ENCODE data around the gene TMEM178B.
"Not testable (repeated sequence)": the region's sequence is repeated elsewhere in the genome, so short reads cannot be mapped to it uniquely, and the experiment has no call there.

TMEM178B gene

DNA sequence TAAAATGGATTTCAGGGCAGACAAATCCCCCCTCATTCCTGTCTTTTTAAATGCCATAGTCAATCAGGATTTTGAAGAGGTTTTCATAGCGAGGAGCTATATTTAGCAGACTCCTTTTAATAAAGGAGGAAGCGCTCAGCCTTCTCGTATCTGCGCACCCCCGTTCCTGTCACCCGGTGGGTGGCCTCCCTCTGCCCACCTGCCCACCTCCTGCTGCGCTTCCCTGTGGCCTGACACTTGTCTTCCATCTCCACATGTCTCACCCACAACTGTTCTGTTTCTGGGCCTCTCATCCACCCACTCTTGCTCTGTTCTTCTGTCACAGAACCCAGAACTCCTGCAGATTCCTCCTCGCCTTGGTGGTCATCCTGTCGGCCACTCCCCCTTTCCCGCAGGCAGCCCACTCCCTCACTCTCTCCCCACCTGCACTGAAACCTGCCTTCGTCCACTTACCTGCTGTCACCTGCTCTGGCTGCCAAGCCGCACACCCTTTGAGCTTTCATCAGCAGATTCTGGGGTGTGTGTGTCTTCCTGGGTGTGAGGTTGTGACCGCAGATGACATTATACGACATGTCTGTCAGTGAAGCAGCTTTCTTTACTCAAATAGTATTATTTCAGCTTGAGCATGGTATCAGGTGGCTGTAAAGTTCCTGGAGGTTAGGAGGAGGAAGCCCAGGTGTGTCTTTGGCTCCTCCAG, 313.8 kb downstream of the TMEM178B start:
- no peak overlapping the region for H3K9ac ChIP-seq (ENCODE audit: low read depth, low read length)
- no peaks in the 10 kb centered on the region for H3K36me3 ChIP-seq (ENCODE audit: insufficient read depth, low read length)
- no peak overlapping the region for H3K4me2 ChIP-seq (ENCODE audit: low read length)
- no peaks in the 10 kb centered on the region for H3K27me3 ChIP-seq (ENCODE audit: control insufficient read depth, insufficient read depth, low read length)
- H3K4me3 ChIP-seq (ENCODE audit: low read length) = no peak overlapping the region
- no peaks in the 10 kb centered on the region for H3K4me1 ChIP-seq (ENCODE audit: control insufficient read depth, insufficient read depth, low read length)
- H3K9me3 ChIP-seq (replicated peaks; ENCODE audit: low read length) = no peaks in the 10 kb centered on the region

DNA sequence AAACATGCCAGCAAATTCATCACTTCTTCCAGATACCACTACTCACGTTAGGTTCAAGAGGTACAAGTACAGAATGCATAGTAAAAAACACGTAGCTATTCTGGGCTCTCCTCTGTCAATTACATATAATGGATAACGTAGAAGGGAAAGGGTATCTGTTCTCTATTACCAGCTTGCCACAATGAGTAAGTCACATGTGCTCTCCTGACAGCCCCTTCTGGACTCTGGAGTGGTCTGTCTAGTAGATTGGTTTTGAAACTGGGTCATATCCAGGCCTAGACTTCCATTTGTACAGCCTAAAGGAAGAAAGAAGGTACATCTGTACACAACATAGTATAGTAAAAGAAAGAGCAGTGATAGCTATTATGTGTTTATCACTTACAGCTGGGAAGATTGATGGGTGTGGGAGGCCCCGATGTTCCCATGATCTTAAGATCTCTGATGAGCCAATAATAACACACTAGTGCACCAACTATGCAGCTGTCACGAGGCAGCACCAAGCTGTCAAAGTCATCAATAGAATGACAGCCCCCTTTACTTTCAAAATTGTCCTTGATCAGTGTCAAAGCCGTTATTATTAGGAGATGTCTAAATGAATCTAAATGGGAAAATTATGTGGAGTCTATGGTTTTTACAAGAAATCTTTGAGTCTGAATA, 315.4 kb downstream of the TMEM178B start:
- H3K4me3 ChIP-seq (ENCODE audit: low read length) = no peak overlapping the region
- H3K9ac ChIP-seq (ENCODE audit: low read depth, low read length) = no peak overlapping the region
- H3K4me2 ChIP-seq (ENCODE audit: low read length) = no peak overlapping the region
- no peaks in the 10 kb centered on the region for H3K9me3 ChIP-seq (replicated peaks; ENCODE audit: low read length)
- H3K36me3 ChIP-seq (ENCODE audit: insufficient read depth, low read length) = no peaks in the 10 kb centered on the region
- no peaks in the 10 kb centered on the region for H3K27me3 ChIP-seq (ENCODE audit: control insufficient read depth, insufficient read depth, low read length)
- H3K4me1 ChIP-seq (ENCODE audit: control insufficient read depth, insufficient read depth, low read length) = no peaks in the 10 kb centered on the region

DNA sequence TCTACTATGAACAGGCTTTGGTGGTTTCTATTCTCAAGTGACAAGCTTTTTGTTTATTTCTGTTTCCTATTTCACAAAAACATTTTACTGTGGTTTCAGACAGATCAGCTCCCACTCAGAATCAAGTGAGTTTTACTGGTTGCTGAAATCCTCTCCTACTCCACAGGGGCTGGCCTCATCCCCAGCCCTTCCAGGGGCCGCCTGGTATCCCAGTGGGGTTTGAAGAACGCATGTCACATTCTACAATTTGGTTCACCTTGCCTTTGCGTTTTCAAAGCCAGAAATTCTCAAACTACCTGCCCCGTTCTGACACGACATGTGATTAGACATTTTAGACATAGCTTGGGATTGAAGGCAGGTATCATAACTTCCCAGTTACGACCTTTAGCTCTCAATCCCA, 316.5 kb downstream of the TMEM178B start:
- Histone ChIP-seq H3K4me1 (ENCODE audit: control insufficient read depth, insufficient read depth, low read length) (no peaks in the 10 kb centered on the region), H3K4me3 (ENCODE audit: low read length) (no peak overlapping the region), H3K9me3 (replicated peaks; ENCODE audit: low read length) (no peaks in the 10 kb centered on the region), H3K9ac (ENCODE audit: low read depth, low read length) (no peak overlapping the region), H3K36me3 (ENCODE audit: insufficient read depth, low read length) (no peaks in the 10 kb centered on the region), H3K4me2 (ENCODE audit: low read length) (no peak overlapping the region), H3K27me3 (ENCODE audit: control insufficient read depth, insufficient read depth, low read length) (no peaks in the 10 kb centered on the region)

DNA sequence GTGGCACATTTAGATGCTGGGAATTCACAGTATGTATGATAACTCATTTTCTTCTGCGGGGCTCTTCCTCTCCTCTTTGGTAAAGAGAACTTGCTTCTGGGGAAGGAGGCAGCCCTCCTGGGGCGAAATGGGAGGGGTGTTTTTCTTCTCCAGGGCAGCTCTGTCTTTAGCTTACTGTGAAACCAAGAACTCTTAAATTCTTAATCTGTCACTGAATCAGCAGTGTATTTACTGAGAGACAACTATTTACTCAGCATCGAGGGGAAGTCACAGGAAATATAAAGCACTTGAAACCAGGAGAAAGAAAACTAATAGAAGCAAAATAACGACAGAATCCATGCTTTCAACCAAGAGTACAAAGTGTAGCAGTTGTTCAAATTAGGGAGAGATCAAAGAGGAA, 319.2 kb downstream of the TMEM178B start:
- Histone ChIP-seq H3K9me3 (replicated peaks; ENCODE audit: low read length) (no peaks in the 10 kb centered on the region), H3K36me3 (ENCODE audit: insufficient read depth, low read length) (no peaks in the 10 kb centered on the region), H3K4me2 (ENCODE audit: low read length) (no peak overlapping the region), H3K4me3 (ENCODE audit: low read length) (no peak overlapping the region), H3K9ac (ENCODE audit: low read depth, low read length) (no peak overlapping the region), H3K27me3 (ENCODE audit: control insufficient read depth, insufficient read depth, low read length) (no peaks in the 10 kb centered on the region), H3K4me1 (ENCODE audit: control insufficient read depth, insufficient read depth, low read length) (no peaks in the 10 kb centered on the region)

DNA sequence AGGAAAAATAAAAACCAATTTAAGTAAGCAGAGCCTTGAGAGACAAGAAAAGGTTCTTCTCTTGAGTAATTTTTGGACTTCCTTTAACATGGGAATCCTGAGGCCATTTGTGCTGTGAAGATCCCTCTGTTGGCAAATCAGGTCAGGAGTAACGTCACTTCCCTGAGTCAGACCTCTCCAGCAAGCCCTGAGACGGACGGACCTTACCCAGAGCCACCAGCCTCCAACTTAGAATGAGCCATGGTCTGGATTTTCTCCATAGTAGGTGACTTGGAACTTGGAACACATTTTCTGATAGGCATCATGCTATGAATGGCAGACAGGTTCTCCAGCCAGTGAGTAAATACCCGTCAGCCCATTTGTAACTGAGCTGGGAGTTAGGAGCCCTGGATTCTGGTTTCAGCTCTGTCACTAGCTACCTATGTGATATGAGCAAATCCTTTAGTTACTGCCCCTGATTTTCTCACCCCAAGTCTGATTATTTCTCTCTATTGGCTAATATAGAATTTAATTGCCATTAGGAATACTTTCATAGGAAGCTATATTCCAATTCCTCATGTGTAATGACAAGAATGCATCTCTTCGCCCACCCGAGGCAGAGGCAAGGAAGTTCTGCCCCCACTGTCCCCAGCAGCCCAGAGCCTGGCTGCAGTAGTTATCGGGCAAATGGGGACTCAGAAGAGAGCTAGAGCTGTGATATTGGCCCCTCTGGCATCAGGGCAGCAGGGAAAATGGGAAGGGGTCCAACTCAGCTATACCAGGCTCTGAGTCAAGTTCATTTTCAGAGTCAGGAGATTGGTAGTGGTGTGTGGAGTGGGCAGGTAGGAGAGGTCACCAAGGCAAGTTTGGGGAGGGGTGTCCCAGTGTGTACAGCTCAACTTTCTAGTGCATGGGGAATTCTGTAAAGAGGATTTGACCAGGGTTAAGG, 323.6 kb downstream of the TMEM178B start:
- Histone ChIP-seq H3K4me1 (ENCODE audit: control insufficient read depth, insufficient read depth, low read length) (no peaks in the 10 kb centered on the region), H3K4me3 (ENCODE audit: low read length) (no peak overlapping the region), H3K9me3 (replicated peaks; ENCODE audit: low read length) (no peaks in the 10 kb centered on the region), H3K36me3 (ENCODE audit: insufficient read depth, low read length) (no peaks in the 10 kb centered on the region), H3K4me2 (ENCODE audit: low read length) (no peak overlapping the region), H3K9ac (ENCODE audit: low read depth, low read length) (no peak overlapping the region), H3K27me3 (ENCODE audit: control insufficient read depth, insufficient read depth, low read length) (no peaks in the 10 kb centered on the region)

DNA sequence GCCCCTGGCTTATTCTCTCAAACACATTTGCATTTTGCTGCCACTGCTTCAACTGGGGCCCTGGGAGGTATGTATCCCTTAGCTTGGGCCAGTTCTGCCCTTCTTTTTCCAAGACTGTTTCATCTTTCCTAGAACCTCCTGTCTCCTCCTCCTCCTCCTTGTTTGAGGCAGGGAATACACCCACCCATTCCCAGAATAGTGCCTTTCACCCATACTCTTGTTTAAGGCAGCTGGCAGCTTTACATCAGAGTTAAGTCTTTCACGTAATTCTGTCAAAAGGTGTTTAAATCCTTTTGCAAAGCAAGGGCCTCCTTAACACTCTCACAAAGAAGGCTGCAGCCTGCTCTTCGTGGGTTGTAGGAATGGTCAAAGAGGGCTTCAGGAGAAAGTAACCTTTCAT, 326.5 kb downstream of the TMEM178B start:
- H3K4me2 ChIP-seq (ENCODE audit: low read length) = no peak overlapping the region
- no peaks in the 10 kb centered on the region for H3K9me3 ChIP-seq (replicated peaks; ENCODE audit: low read length)
- H3K4me3 ChIP-seq (ENCODE audit: low read length) = no peak overlapping the region
- H3K9ac ChIP-seq (ENCODE audit: low read depth, low read length) = no peak overlapping the region
- no peaks in the 10 kb centered on the region for H3K36me3 ChIP-seq (ENCODE audit: insufficient read depth, low read length)
- H3K27me3 ChIP-seq (ENCODE audit: control insufficient read depth, insufficient read depth, low read length) = no peaks in the 10 kb centered on the region
- H3K4me1 ChIP-seq (ENCODE audit: control insufficient read depth, insufficient read depth, low read length) = no peaks in the 10 kb centered on the region

DNA sequence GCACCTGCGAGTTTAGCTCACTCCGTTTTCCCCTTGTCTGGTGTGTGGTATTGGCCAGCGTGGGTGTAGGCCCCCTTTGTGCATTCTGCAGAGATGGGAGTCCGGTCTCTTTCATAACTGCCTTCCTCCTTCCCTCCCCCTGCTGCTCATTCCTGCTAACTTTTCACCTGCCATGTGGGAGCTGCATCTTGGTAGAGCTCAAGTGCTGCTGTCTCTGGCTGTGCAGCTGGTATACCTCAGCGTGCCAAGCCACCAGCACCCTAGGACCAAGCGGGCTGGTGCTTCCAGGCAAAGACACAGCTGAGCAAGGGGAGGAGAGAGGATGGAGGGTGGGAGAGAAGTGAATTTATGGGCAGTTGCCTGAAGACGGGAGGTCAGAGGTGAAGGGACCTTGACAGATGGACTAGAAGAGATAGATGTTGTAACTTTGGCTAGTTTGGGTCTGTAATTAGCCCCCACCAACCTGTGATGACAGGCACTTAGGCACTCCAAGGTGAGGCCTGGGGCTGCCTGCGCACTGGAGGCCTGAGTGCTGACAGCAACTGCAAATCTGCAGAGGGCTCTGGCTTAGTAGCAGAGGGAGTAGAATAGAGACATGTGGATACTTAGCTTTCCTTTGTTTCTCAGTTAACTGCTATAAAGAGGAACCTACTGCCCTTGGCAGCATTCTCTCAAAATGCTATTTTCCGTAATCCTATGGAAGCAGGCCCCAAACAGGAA, 328.6 kb downstream of the TMEM178B start:
- Histone ChIP-seq H3K27me3 (ENCODE audit: control insufficient read depth, insufficient read depth, low read length) (no peaks in the 10 kb centered on the region), H3K4me3 (ENCODE audit: low read length) (no peak overlapping the region), H3K9me3 (replicated peaks; ENCODE audit: low read length) (no peaks in the 10 kb centered on the region), H3K4me2 (ENCODE audit: low read length) (no peak overlapping the region), H3K9ac (ENCODE audit: low read depth, low read length) (no peak overlapping the region), H3K4me1 (ENCODE audit: control insufficient read depth, insufficient read depth, low read length) (no peaks in the 10 kb centered on the region), H3K36me3 (ENCODE audit: insufficient read depth, low read length) (no peaks in the 10 kb centered on the region)

DNA sequence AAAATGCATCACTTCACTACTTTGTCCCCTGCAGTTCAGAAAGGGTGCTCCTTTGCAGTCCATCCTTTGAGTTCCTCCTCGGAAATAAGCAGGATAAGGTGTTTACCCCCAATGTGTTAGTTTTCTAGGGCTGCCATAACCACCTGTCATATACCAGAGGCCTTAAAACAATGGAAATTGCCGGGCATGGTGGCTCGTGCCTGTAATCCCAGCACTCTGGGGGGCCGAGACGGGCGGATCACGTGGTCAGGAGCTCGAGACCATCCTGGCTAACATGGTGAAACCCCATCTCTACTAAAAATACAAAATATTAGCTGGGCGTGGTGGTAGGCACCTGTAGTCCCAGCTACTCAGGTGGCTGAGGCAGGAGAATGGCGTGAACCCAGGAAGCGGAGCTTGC, 330.0 kb downstream of the TMEM178B start:
- H3K4me1 ChIP-seq (ENCODE audit: control insufficient read depth, insufficient read depth, low read length); H3K4me3 ChIP-seq (ENCODE audit: low read length); H3K9me3 ChIP-seq (replicated peaks; ENCODE audit: low read length); H3K4me2 ChIP-seq (ENCODE audit: low read length); H3K36me3 ChIP-seq (ENCODE audit: insufficient read depth, low read length); H3K9ac ChIP-seq (ENCODE audit: low read depth, low read length); H3K27me3 ChIP-seq (ENCODE audit: control insufficient read depth, insufficient read depth, low read length): not testable (repeated sequence)

DNA sequence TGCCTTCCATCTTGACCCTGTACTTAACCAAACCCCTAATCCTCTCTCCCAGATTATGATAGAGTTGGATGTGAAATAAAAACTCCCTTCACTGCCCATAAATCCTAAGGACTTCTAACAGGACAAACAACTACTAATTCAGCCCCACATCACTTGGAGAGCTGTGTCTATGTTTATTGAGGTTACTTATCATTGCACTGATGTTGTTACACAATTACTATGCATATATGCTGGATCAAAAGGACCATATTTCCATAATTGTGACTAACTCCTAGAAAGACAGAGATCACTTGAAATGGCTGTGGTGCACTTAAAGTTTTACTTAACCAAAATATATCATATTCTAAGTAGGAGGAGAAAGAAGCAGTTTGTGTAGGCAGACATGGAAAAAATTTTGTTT, 332.5 kb downstream of the TMEM178B start:
- Histone ChIP-seq H3K27me3 (ENCODE audit: control insufficient read depth, insufficient read depth, low read length) (peaks cover 3% of the 10 kb centered on the region), H3K4me1 (ENCODE audit: control insufficient read depth, insufficient read depth, low read length) (no peaks in the 10 kb centered on the region), H3K4me3 (ENCODE audit: low read length) (no peak overlapping the region), H3K9ac (ENCODE audit: low read depth, low read length) (no peak overlapping the region), H3K9me3 (replicated peaks; ENCODE audit: low read length) (no peaks in the 10 kb centered on the region), H3K36me3 (ENCODE audit: insufficient read depth, low read length) (no peaks in the 10 kb centered on the region), H3K4me2 (ENCODE audit: low read length) (no peak overlapping the region)

DNA sequence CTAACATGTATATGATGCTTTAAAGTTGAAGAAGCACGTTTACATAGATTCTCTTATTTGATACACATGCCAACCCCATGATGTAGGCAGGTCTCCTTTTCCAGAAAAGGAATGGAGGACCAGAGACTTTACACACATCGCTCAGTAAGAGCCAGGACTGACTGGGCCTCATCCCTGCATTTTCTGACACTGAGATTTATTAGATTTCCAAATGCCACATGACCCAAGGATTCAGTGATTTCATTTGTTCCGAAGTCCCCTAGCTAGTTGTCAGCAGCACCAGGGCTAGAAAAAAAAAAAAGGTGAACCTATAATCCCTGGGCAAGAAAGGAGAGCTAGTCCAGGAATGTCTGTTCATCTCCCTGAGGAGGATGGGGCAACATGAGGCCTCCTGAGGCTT, 334.0 kb downstream of the TMEM178B start:
- Histone ChIP-seq H3K27me3 (ENCODE audit: control insufficient read depth, insufficient read depth, low read length) (peaks cover 3% of the 10 kb centered on the region), H3K4me2 (ENCODE audit: low read length) (no peak overlapping the region), H3K9ac (ENCODE audit: low read depth, low read length) (no peak overlapping the region), H3K9me3 (replicated peaks; ENCODE audit: low read length) (no peaks in the 10 kb centered on the region), H3K4me1 (ENCODE audit: control insufficient read depth, insufficient read depth, low read length) (no peaks in the 10 kb centered on the region), H3K36me3 (ENCODE audit: insufficient read depth, low read length) (no peaks in the 10 kb centered on the region), H3K4me3 (ENCODE audit: low read length) (no peak overlapping the region)

DNA sequence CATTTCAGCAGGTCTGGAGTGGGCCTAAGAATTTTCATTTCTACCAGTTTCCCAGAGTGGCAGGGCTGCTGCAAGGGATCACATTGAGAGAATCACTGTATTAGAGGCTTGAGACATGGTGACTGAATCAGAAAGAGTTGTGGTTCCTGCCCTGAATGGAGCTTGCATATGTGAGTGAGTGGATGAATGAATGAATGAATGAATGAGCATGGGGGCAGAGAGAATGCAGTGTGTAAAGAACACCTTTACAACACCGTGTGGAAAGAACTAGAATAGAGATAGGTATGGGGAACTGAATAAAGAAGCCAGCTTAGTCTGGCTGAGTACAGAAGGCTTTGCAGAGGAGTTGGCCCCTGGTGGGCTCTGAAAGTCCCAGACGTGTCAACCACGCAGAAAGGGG, 334.6 kb downstream of the TMEM178B start:
- Histone ChIP-seq H3K4me3 (ENCODE audit: low read length) (no peak overlapping the region), H3K4me1 (ENCODE audit: control insufficient read depth, insufficient read depth, low read length) (no peaks in the 10 kb centered on the region), H3K4me2 (ENCODE audit: low read length) (no peak overlapping the region), H3K9ac (ENCODE audit: low read depth, low read length) (no peak overlapping the region), H3K27me3 (ENCODE audit: control insufficient read depth, insufficient read depth, low read length) (peaks cover 3% of the 10 kb centered on the region), H3K9me3 (replicated peaks; ENCODE audit: low read length) (no peaks in the 10 kb centered on the region), H3K36me3 (ENCODE audit: insufficient read depth, low read length) (no peaks in the 10 kb centered on the region)

All from skeletal muscle satellite cell (primary cell).